ENCODE measurements around the gene WNK1.

WNK1 gene

GRCh38 chr12:729221-729620 is 23.2 kb upstream of the WNK1 start:
- no peak for DNase-seq (ENCODE audit: low spot score)

GRCh38 chr12:730550-730949 is 21.8 kb upstream of the WNK1 start:
- no peak for TF ChIP-seq CTCF (IDR thresholded peaks at IDR 0.05; ENCODE audit: extremely low read depth, missing control alignments)

More at GRCh38 chr12:729221-729620, 23.2 kb upstream of the WNK1 start:
- no peak for TF ChIP-seq CTCF (IDR thresholded peaks at IDR 0.05; ENCODE audit: extremely low read depth, missing control alignments)

GRCh38 chr12:737122-737739 is 15.1 kb upstream of the WNK1 start:
- no peak for DNase-seq (ENCODE audit: low spot score)

More at GRCh38 chr12:730550-730949, 21.8 kb upstream of the WNK1 start:
- no peak for DNase-seq (ENCODE audit: low spot score)

GRCh38 chr12:738712-739111 is 13.7 kb upstream of the WNK1 start:
- DNase-seq (ENCODE audit: low spot score): no peak
- TF ChIP-seq CTCF (IDR thresholded peaks at IDR 0.05; ENCODE audit: extremely low read depth, missing control alignments): no peak

More at GRCh38 chr12:737122-737739, 15.1 kb upstream of the WNK1 start:
- TF ChIP-seq CTCF (IDR thresholded peaks at IDR 0.05; ENCODE audit: extremely low read depth, missing control alignments): no peak

- TF ChIP-seq CTCF (IDR thresholded peaks at IDR 0.05; ENCODE audit: extremely low read depth, missing control alignments): no peak
- DNase-seq (ENCODE audit: low spot score): no peak
Observed at GRCh38 chr12:739349-739748, 13.0 kb upstream of the WNK1 start.

- DNase-seq (ENCODE audit: low spot score): no peak
- no peak for TF ChIP-seq CTCF (IDR thresholded peaks at IDR 0.05; ENCODE audit: extremely low read depth, missing control alignments)
Observed at GRCh38 chr12:740921-741320, 11.5 kb upstream of the WNK1 start.

- no peak for DNase-seq (ENCODE audit: low spot score)
- no peak for TF ChIP-seq CTCF (IDR thresholded peaks at IDR 0.05; ENCODE audit: extremely low read depth, missing control alignments)
Observed at GRCh38 chr12:749751-750270, 2.6 kb upstream of the WNK1 start.

Data from GM20000 (cell line).